HG03575 (cell line): ENCODE results near the gene CNOT10.
"Not testable (repeated sequence)": the region's sequence is repeated elsewhere in the genome, so short reads cannot be mapped to it uniquely, and the experiment has no call there.

Source experiments
- ATAC-seq: cut with Tn5 transposase; IDR thresholded peaks from one replicate; pipeline ENCODE4 v1.9.1; 2021; ENCODE audit not compliant: unreplicated experiment, insufficient number of reproducible peaks, low FRiP score; ENCODE audit errors: extremely low read depth

CNOT10 gene

DNA sequence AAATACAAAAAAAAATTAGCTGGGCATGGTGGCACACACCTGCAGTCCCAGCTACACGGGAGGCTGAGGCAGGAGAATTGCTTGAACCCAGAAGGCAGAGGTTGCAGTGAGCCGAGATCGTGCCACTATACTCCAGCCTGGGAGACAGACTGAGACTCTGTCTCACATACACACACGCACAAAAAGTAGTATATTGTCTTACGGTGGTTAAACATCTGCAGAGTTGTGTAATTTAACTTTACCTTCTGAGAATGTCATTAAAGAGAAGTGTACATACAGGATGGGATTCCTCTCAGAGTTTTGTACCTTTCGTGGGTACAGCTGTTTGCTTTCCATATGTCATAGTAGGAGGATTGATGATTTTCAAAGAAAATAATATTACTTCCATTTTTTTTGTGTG is 58.5 kb downstream of the CNOT10 start:
- ATAC-seq: not testable (repeated sequence)

- no peak for ATAC-seq
Measured at GRCh38 chr3:32743934-32744333, 58.9 kb downstream of the CNOT10 start.

DNA sequence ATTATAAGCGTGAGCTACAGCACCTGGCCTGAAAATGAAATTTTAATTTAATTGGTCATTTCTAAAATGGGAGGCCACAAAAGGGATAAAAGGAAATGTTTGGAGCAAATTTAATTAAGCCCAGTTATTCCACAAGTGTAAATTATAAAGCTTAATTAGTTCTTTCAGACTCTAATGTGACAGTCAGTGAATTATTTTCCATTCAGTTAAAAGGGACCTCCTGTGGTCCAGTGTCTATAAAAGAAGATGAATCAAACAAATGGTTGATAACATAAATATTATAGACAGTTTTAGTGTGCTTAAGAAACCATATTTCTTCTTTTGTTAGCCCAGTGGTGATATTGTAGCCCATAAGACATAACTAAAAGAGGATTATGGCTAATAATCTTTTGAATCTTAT is 66.4 kb downstream of the CNOT10 start:
- ATAC-seq: no peak

- ATAC-seq: no peak
Measured at GRCh38 chr3:32755761-32756160, 70.8 kb downstream of the CNOT10 start.

DNA sequence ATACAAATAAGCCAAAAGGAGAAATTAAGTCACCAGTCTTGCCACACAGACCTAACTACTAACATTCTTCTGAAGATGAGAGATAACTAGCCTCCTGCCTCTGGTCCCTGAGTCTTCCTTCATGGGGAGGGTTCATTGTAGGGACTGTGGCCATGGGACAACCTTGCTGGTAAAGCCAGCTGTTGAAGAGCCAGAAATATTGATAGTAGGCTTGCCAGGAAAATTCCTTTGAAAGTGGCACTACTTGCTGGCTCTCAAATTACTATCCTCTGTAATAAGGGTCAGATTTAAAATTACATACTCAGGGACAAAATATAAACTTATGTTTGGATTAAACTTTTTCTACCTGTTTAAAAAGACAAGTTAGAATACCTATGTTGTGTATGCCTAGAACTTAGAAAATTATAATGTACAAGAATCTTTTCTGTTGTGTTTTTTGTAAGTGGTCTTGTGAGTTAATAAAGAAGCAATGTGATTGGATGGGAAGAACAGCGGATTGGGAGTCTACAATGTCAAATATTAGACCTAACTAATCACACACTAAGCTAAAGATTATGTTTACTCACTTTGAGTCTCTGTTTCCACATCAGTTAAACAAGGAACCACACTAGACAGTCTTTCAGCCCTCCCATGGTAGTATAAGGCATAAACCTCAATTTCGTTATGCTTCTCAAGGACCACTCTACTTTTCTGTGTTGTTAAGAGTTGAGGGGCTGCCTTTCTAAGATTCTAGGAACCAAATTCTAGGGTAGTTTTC is 72.8 kb downstream of the CNOT10 start:
- ATAC-seq: no peak

DNA sequence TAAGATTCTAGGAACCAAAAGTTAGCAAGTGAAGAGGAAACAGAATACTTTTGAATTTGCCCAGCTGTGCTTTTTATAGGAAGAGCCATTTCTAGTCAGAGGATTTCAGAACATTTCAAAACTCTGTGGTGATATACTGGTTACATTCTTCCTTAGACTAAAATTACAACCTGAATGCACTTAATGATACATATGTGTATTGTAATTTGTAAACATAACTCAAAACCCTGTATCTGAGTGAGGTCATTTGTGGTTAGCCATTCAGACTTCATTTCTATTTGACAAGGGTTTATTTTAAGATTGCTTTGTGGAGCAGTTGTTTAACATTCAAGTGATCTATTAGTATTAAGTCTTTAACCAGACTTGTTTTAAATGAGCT is 73.4 kb downstream of the CNOT10 start:
- ATAC-seq: no peak

GRCh38 chr3:32759342-32759741 is 74.4 kb downstream of the CNOT10 start:
- no peak for ATAC-seq

DNA sequence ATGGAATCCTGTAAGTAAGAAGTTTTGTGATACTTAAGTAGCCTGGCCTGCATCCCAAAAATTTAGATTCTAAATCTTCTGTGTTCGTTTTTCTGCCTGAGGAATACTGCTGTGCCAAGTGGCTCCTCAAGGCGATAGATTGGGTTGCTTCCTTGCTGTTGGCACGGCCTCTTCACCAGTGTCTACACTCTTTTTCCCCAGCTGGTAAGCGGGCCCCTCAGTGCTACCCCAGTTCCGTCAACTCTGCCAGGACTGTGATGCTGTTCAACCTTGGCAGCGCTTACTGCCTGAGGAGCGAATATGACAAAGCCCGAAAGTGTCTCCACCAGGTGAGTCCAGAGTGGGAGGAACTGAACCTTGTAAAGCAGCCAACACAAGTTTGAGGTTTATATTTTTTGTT is 79.5 kb downstream of the CNOT10 start:
- ATAC-seq: no peak

DNA sequence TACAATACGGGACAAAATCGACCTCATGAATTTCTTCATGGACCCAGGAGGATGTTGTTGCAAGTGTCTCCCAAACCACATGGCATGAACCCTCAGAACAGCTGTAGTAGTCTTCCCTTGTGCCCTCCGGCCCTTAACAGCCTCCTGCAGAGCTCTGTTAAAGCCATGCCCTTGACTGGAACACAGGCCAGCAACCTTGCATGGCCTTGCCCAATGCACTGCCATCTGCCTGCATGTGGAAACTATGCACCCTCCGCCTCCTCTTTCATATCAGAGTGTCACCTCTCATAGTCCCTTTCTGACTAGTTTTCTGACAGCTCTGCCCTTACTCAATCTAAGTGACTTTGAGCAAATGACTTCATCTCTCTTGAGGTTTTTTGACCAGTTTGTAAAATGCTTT is 93.4 kb downstream of the CNOT10 start:
- ATAC-seq: no peak

- ATAC-seq: no peak
Measured at GRCh38 chr3:32780071-32780734, 95.2 kb downstream of the CNOT10 start.

- ATAC-seq: no peak
Measured at GRCh38 chr3:32780735-32781210, 95.8 kb downstream of the CNOT10 start.

DNA sequence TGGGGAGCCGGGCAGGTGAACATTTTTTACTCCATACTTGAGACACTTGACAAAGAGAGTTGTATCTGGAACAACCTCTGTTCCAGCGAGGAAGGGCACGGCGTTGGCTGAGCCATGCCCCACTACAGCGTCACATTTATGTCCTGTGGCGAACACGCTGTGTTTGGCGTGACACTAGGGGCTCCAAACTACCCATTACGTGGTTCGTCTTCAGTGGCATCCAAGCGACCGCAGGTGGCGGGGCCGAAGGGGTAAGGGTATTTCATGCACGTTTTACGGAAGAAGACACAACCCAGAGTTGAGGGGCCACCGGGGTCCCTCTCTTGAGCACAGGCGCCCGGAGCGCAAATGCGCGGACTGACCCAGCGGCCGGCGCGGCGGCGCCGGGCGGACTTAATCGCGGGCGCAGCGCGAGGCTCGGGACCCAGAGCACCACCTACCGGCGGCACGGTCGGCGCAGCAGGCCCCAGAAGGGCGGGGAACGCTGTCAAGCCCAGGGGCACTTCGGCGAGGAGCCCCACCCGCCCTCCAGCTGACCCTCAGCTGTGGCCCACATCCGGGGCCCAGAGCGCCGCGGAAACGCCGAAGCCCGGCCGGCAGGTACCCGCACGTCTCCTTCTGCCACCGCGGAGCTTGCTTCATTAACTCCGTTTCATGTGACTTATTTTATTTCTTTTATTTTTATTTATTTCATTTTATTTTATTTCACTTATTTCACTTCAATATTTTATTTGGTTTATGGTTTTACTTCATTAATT is 96.4 kb downstream of the CNOT10 start:
- ATAC-seq: peak; percentile 48

GRCh38 chr3:32781969-32782270 is 96.9 kb downstream of the CNOT10 start:
- not testable (repeated sequence) for ATAC-seq

- ATAC-seq: no peak
Measured at GRCh38 chr3:32782407-32782806, 97.4 kb downstream of the CNOT10 start.

DNA sequence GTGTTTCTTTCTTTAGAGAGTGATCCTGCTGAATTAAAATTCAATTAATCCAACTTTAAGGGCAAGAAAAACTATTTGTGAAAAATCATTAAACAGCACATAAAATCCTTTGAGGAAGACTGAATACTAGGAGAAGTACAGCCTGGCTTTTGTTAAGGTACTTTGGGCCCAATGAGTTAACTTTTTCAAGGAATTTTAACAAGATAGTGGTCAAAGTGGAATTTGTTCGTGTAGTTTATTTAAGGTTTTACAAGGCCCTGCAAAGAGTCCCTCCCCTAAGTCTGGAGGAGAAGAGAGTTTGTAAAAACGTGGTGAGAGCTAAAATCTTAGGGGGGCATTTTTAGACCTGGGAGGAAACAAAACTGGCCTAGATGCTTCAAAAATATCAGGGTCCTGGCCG is 106.8 kb downstream of the CNOT10 start:
- no peak for ATAC-seq

- no peak for ATAC-seq
Measured at GRCh38 chr3:32794487-32795308, 109.7 kb downstream of the CNOT10 start.

GRCh38 chr3:32796384-32796950 is 111.5 kb downstream of the CNOT10 start:
- not testable (repeated sequence) for ATAC-seq

DNA sequence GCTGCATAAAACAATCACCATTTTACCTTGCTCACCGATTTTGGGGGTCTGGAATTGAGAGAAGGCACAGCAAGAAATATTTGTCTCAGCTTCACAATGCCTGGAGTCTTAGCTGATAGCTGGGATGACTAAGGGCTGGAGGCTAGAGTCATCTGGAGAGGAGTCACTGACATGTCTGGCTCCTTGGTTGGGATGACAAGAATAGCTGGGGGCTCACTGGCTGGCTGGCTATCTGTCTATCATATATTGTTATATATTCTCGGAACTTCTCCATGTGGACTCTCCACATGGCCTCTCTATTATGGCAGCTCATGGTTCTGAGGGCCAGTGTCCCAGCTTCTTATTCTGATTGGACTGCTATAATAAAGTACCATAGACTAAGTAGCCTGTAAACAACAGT is 112.8 kb downstream of the CNOT10 start:
- no peak for ATAC-seq

GRCh38 chr3:32801440-32801839 is 116.5 kb downstream of the CNOT10 start:
- not testable (repeated sequence) for ATAC-seq
